NK-92 treated with Interleukin-12 subunit alpha and Interleukin-12 subunit beta, amount 100 ng/mL, for 24 hours (cell line): ENCODE data around the gene HSBP1L1.
"Not testable (repeated sequence)": the region's sequence is repeated elsewhere in the genome, so short reads cannot be mapped to it uniquely, and the experiment has no call there.

Source experiments
- DNase-seq: peaks from one replicate; lab custom pipeline; 2025; lab: John Stamatoyannopoulos, UW

The HSBP1L1 gene

DNA sequence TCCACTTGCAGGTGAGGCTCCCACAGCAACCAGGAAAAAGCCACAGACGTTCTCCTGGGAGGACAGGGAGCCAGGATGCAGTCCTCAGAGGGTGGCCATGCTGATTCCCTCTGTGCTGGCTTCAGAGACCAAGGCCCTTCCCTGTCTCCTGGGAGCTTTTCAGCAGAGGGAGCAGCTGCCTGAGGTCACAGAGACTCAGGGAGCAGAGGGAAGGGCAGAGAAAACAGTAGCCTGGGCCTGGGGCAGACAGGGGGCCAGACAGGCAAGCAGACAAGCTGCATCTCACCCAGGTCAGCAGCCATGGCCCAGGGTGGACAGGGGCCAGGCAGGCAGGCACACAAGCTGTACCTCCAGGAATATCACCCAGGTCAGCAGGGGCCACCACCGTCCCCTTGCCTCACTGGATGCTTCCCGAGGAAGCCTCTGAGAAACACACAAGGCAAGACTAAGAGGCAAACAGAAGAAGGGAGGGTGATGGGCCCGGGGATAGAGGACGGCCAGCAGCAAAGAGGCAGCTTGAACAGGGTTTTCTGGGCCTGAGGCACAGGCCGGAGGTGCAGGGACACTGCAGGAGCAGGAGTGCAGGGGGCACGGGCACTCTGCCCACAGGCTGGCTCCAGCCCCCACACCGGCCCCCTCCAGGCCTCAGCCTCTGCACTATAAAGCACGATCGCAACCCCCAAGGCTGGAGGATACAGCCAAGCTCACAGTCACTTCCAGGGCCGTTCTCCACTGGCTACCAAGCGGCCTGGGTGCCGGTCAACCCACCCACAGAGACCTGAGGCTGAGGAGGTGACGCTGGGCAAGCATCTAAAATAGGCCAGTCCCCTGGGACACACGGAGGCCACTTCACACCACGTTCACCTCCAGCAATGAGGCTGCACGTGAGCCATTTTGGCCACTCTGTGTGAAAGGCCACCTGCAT lies 19.1 kb upstream of the HSBP1L1 start:
- no peak for DNase-seq

DNA sequence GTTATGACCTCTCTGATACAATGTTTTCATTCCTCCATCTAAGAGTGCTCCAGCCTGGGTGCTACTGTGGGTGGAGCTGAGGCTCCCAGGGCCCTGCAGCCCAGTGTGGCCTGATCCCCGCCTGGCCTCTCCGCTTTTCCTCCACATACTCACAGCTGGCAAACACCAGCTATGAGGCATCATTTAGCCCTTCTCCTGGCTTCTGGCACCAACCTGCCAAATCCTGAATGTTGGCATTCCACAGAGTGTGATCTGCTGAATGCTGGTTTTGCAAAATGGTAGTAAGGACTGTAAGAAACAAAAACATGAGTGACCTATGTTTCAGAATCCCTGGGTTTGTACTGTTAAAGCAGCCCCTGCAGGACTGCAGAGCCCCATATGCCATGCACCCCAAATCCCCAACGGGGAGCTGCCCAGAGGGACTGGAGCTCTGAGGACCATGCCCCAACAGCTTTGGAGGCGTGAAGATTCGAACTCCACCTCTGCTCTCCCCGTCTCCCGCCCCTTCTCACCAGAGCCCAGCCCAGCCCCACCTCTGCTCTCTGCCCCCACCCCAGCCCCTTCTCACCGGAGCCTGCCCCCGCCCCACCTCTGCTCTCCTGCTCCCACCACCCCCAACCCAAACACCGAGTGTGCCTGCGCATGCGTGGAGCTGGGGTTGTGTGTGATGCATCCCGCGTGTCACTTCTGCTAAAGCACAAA lies 17.2 kb upstream of the HSBP1L1 start:
- no peak for DNase-seq

DNA sequence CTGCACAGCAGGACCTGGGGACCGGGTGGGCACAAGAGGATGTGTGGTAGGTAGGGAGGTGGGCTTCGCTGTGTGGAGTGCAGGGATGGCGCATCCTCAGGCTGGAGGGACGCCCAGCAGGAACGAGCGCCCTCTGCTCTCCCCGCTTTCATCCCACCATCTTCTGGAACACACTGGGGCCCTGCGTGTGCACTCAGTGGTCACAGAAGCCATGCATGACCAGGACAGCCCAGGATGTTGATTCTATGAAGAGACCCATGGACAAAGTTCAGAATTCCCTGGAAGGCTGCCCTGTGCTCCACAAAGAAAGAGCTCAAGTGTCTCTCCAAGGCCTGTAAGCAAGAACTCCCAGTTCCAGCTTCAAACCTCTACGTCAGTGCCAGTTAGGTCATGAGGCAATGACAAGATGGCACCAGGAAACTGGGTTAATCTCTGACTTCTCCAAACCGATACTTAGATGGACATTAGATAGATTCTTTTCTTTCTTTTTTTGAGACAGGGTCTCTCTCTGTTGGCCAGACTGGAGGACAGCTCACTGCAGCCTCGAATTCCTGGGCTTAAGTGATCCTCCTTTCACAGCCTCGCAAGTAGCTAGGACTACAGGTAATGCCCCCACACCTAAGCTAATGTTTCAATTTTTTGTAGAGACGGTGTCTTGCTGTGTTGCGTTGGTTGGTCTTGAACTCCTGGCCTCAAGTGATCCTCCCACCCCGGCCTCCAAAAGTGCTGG lies 16.4 kb upstream of the HSBP1L1 start:
- no peak for DNase-seq

DNA sequence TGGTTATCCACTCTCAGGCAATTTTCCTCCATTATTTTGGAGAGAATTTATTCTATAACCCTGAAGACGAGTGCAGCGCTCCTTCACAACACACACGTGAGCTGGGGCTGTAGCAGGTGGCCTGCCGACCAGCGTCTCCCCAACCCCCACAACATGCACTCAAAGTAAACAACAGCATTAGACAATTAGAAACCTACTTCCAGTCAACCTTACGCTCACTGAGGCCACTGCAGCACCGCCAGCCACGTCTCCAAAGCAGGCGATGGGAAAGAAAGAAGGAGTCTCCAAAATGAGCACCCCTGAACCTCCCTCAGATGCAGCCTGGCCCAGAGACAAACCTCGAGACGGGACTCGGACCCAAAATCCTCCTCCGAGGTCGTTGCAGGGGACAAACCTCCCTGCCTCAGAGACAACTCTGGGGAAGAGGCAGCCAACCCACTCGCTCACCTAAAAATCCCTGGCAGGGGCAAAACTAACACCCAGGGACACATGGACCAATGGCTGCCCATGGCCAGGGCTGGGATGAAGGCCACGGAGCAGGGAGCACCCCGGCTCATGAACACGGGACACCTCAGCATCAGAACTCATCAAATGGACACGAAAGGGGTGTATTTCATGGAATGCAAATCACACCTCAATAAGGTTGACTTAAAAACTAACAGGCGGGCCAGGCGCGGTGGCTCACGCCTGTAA lies 15.6 kb upstream of the HSBP1L1 start:
- DNase-seq: no peak

DNA sequence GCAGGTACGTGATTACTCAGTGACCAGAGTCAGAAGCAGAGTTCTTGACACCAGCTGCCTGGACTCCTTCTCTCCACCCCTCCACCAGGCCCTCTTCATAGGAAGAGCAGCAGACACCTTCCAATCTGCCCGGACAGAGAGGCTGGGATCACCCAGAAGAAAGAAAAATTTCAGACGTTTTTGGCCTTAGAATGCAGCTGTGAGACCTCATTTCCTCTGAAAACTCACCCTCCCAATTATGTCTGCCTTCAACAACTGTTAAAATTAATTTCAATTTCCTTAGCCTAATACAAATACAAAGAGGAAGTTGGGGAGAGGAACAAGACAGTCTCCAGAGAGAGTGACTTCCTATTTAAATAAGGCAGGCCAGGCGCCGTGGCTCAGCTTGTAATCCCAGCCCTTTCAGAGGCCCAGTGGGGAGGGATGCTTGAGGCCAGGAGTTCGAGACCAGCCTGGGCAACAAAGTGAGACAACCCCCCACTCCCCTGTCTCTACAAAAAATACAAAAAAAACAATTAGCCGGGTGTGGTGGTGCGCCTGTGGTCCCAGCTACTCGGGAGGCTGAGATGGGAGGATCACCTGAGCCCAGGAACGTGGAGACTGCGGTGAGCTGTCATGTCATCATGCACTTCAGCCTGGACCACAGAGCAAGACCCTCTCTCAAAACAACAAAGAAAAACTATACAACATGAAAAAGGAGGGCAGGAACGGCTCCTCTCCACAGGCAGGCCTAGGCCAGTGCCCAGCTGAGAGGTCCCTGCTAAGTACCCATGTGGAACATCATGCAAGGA lies 14.6 kb upstream of the HSBP1L1 start:
- DNase-seq: no peak

DNA sequence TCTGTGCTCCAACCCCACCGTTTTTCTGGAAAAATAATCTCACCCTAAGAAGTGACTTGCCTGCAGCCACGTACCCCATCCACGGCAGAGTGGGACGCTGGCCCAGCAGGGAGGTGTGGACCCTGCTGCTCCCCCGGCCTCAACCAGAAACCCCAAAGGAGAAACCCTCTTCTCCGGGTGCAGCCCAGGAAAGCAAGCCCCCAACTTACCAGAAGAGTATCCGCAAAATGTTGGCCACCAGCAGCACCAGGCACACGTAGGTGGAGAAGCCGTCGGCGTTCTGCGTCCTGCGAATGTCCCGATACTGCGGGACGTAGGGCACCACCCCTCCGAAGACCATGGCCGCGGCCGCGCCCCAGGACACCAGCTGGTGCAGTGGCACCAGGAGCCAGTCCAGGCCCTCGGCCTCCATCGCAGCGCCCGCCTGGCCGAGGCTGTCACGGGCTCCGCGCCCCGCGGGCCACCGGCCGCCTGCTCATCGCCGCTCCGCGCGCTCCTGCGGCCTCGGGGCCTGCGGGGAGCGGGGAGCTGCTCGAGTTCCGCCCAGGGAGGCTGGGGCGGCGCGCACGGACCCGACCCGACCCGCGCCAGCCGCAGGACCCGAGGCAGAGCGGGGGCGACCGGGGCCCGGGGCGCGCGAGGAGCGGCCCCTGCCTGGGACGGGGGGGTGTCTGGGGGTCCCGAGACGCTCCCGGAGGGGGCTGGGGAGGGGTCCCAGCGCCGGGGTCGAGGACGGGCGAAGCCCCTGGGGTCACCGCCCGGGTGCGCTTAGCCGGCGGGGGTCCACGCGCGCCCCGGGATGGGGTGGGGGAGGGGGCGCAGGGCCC lies 13.7 kb upstream of the HSBP1L1 start:
- no peak for DNase-seq

DNA sequence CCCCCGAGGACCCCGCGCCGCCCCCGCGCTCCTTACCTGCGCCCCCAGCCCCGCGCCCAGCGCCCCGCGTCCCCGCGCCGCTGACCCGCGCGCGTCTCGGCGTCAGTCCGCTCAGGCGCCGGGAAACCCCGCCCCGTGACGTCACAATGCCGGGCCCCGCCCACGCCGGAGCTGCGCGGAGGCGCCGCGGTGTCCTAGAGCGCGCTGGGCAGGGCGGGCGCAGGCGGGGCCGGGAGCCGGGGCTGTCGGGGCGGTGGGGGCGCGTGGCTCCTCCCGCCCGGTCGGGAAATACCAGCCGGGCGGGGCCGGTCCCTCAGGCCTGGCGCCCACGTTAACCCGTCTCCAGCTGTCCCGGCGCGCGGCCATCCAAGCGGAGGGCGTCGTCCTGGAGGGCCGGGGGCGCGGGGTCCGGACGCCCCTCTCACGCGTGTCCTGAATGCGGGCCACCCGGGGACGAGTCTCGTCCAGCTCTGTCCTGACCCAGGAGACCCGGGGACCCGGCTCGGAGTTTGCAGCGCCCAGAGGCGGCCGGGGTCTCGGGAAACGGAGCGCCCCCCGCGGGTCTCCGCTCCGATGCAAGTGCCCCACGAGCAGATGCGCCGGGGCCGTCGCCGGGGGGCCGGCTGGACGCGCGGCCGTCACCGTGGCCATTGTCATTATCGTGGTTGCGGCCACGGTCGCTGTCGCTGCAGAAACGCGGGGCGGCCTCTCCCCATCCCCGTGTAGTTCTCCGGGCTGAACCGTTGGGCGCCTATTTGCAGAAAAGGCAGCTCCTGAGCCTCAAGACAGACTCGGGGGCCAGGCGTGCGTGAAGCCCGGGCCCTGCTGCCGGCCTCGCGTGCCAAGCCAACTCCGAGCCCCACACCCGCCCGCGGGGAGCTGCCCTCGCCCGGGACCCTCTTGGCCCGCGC lies 12.6 kb upstream of the HSBP1L1 start, which contains the start of gene SLC66A2:
Gene SLC66A2 (minus strand): TSS at position 109 of the 911 bp plus-strand sequence. CDS start 727 bp downstream, outside the sequence.
- peak; percentile 50 for DNase-seq

DNA sequence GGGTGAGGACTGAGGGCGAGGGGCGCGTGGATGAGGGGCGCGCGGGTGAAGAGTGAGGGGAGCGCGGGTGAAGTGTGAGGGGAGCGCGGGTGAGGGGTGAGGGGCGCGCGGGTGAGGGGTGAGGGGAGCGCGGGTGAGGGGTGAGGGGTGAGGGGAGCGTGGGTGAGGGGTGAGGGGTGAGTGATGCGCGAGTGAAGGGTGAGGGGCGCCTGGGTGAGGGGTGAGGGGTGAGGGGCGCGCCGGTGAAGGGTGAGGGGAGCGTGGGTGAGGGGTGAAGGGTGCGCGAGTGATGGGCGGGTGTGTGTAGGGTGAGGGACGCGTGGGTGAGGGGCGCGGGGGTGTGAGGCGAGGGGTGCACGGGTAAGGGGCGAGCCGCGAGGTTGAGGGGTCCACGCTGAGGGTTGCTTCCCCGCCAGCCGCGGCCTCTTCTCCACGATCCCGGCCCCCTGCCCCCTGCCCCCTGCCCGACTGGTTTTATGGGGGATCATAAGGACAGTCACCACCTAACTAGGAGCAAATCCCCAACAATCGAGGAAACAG lies 11.9 kb upstream of the HSBP1L1 start:
- DNase-seq: no peak

DNA sequence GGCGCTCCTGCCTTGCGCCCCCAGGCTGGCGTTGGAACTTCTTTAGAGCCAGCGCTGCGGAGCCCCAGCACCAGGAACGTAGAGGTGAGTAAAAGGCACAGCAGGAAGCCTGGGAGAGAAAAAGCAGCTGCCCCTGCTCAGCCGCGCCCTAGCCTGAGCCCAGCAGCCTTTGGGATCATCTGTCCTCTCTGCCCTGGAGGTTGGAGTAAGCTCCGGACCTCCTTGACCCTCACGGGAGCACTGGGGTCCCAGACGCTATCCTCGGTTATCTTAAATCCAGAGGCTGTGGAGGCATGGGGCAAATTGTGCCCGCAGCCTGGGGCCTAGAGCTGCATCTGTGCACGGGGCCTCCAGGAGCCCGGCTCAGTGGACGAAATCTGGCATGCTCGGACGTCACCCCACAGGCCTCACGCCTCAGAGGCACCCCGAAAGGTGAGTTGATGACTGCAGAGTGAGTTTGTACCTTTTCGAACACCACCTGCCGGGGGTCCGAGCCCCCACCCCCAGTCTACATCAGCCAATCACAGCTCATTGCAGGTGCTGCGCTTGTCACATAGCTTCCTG lies 11.4 kb upstream of the HSBP1L1 start:
- no peak for DNase-seq

DNA sequence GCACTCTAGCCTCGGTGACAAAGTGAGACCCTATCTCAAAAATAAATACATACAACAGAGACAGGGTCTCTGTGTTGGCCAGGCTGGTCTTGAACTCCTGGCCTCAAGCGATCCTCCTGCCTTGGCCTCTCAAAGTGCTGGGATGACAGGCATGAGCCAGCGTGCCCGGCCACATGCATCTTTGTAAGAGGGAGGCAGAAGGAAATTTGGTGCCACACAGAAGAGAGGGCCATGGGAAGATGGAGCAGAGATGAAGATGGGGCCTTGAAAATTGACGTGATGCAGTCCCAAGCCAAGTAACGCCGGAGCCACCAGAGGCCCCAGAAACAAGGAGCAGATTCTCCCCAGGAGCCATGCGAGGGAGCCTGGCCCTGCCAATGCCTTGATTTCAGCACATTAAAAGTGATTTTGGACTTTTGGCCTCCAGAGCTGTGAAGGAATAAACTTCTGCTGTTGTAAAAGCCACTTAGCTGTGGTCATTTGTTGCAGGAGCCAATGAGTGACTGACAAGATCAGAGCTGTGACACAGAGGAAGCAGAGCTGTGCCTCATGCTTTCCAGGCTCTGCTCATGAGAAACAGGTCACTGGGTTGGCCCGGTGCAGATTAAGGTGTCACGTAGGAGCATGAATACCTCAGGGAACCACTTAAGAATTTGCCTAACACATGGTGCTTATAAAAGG lies 10.3 kb upstream of the HSBP1L1 start:
- no peak for DNase-seq

DNA sequence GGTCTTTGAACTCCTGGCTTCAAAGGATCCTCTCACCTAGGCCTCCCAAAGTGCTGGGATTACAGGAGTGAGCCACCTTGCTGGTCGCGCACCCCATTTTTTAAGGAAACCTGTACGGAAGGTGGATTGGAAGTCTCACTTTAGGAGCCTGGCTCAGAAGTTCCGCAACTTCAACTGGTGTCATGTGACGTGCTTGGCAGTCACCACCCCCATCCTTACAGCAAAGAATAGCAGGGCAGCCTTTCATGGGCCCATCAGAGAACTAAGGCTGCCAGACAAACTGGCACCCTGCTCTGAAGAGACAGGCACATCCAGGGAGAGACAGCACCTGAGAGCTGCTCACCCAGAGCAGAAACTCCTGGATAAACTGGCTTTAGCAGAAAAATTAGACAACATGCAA lies 9.7 kb upstream of the HSBP1L1 start:
- no peak for DNase-seq

DNA sequence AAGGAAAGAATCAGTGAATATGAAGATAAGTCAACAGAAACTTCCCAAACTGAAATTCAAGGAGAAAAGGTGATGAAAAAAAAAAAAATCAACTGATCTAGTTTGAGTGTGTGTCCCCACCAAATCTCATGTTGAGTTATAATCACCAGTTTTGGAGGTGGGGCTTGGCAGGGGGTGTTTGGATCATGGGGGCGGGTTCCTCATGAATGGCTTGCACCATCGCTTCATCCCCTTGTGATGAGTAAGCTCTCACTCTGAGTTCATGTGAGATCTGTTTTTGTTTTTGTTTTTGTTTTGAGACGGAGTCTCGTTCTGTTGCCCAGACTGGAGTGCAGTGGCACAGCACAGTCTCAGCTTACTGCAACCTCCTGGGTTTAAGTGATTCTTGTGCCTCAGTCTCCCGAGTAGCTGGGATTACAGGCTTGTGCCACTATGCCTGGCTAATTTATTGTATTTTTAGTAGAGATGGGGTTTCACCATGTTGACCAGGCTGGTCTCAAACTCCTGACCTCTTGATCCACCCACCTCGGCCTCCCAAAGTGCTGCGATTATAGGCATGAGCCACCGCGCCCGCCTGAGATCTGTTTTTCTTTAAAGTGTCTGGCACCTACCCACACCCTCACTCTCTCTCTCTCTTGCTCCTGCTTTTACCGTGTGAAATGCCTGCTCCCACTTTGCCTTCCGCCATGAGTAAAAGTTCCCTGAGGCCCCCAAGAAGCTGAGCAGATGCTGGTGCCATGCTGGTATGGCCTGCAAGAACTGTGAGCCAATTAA lies 9.0 kb upstream of the HSBP1L1 start:
- no peak for DNase-seq

DNA sequence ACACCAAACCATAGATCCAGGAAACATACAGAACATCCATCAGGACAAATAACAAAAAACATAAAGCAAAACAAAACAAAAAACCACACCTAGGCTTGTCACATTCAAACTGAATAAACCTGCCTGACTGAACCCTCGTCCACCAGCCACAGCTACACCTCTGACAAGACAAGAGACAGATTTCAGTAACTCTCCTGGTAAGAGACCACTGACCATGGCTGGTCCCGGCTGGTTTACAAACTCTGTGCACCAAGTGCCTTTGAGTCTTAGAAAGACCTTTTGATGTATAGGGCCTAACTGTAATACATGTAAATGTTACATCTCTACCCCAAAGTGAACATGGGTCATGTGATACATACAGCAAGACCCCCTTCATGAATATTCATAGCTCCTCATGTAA lies 8.2 kb upstream of the HSBP1L1 start:
- no peak for DNase-seq

DNA sequence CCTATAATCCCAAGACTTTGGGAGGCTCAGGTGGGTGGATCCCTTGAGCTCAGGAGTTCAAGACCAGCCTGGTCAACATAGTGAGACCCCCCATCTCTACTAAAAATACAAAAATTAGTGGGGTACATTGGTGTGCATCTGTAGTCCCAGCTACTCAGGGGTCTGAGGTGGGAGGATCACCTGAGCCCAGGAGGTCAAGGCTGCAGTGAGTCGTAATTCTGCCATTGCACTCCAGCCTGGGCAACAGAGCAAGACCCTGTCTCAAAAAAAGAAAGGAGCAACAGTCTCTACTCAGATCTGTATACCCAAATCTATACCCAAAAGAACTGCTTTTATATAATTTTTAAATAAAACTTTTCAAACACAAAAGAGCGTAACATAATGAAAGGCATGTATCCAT lies 5.5 kb upstream of the HSBP1L1 start:
- no peak for DNase-seq

DNA sequence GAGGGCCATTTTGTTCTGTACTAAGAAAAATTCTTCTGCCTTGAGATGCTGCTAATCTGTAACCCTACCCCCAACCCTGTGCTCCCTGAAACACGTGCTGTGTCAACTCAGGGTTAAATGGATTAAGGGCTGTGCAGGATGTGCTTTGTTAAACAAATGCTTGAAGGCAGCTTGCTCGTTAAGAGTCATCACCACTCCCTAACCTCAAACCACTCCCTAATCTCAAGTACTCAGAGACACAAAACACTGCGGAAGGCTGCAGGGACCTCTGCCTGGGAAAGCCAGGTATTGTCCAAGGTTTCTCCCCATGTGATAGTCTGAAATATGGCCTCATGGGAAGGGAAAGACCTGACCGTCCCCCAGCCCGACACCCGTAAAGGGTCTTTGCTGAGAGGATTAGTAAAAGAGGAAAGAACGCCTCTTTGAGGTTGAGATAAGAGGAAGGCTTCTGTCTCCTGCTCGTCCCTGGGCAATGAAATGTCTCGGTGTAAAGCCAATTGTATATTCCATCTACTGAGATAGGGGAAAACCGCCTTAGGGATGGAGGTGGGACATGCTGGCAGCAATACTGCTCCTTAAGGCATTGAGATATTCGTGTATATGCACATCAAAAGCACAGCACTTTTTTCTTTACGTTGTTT lies 4.2 kb upstream of the HSBP1L1 start:
- DNase-seq: not testable (repeated sequence)

DNA sequence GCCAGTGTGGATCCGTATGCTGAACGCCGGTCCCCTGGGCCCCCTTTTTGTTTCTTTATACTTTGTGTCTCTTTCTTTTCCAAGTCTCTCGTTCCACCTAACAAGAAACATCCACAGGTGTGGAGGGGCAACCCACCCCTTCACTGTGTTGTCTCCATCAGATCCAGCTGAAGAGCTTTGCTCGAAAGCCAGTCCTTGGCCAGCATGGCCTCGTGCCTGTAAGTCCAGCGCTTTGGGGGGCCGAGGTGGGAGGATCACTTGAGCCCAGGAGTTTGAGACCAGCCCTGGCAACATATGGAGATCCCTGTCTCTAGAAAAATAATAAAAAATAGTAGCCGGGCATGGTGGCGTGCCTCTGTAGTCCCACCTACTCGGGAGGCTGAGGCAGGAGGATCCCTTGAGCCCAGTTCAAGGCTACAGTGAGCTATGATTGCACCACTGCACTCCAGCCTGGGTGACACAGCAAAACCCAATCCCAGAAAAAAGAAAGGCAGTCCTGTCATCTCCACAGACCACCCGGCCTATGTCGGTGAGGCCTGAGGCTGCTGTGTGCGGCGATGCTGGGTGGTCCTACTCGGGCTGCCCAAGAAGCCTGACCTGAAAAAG lies 3.4 kb upstream of the HSBP1L1 start:
- DNase-seq: no peak
